Bronchial epithelial cell (primary cell): ENCODE results near the gene DPP6. TPM values are rescaled to one million over a fixed set of nuclear protein-coding genes. Genes with fewer than 3 reads are reported as not detected.

Experiments
- DNase-seq: peaks from one replicate; pipeline ENCODE4 v3.0.0-alpha.2; 2010; ENCODE audit warnings: low read depth
- FAIRE-seq: peaks from 2 replicates; lab custom pipeline; 2011; peaks lifted over from hg19 to GRCh38; lab: Jason Lieb, UNC
- H3K27me3 ChIP-seq: 2 replicates; pipeline ENCODE4 v1.5.1; 2011; ENCODE audit warnings: low read length; ENCODE audit not compliant: control insufficient read depth, insufficient read depth
- H3K36me3 ChIP-seq: 2 replicates; pipeline ENCODE4 v1.5.1; 2011; ENCODE audit warnings: low read length; ENCODE audit not compliant: control insufficient read depth, insufficient read depth
- H3K4me3 ChIP-seq: 2 replicates; pipeline ENCODE4 v1.5.1; 2011; ENCODE audit warnings: mild to moderate bottlenecking, low read depth, low read length, control low read depth
- total RNA-seq: library from RNA; depleted of rRNA; stranded (reverse); fragments of >200 nt; gene quantifications from 2 replicates; pipeline ENCODE4 v1.2.1, GENCODE V29; 2014
- TF ChIP-seq, protein P1 (sequence below): IDR thresholded peaks from 2 replicates; pipeline ENCODE4 v1.5.1; 2011; ENCODE audit warnings: mild to moderate bottlenecking, moderate library complexity, low read length, control low read depth, inconsistent platforms; ENCODE audit not compliant: insufficient read depth, severe bottlenecking

DPP6 gene
- total RNA-seq, 1 donor from 2014 or later, result not detected

DNA sequence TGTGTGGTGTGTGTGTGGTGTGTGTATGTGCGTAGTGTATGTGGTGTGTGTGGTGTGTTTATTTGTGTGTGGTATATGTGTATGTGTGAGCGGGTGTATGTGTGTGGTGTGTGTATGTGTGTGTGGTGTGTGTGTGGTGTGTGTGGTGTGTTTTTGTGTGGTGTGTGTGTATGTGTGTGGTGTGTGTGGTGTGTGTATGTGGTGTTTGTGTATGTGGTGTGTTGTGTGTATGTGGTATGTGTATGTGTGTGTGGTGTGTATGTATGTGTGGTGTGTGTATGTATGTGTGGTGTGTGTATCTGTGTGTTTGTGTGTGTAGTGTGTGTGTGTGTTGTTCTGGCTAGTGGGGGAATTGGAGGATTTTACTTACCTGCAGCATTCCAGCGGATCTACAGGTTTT is 523.3 kb downstream of the DPP6 start:
- DNase-seq (no peak), FAIRE-seq (no peak)
- Histone ChIP-seq H3K36me3 (no peaks in the 10 kb centered on the region), H3K4me3 (no peak overlapping the region), H3K27me3 (no peaks in the 10 kb centered on the region)
- TF ChIP-seq, protein P1, sequence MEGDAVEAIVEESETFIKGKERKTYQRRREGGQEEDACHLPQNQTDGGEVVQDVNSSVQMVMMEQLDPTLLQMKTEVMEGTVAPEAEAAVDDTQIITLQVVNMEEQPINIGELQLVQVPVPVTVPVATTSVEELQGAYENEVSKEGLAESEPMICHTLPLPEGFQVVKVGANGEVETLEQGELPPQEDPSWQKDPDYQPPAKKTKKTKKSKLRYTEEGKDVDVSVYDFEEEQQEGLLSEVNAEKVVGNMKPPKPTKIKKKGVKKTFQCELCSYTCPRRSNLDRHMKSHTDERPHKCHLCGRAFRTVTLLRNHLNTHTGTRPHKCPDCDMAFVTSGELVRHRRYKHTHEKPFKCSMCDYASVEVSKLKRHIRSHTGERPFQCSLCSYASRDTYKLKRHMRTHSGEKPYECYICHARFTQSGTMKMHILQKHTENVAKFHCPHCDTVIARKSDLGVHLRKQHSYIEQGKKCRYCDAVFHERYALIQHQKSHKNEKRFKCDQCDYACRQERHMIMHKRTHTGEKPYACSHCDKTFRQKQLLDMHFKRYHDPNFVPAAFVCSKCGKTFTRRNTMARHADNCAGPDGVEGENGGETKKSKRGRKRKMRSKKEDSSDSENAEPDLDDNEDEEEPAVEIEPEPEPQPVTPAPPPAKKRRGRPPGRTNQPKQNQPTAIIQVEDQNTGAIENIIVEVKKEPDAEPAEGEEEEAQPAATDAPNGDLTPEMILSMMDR, result no peak

GRCh38 chr7:154576604-154577003 is 524.4 kb downstream of the DPP6 start:
- FAIRE-seq, result no peak
- Histone ChIP-seq H3K36me3 (no peaks in the 10 kb centered on the region), H3K27me3 (no peaks in the 10 kb centered on the region), H3K4me3 (no peak overlapping the region)
- DNase-seq, result no peak
- TF ChIP-seq, protein P1, result no peak

DNA sequence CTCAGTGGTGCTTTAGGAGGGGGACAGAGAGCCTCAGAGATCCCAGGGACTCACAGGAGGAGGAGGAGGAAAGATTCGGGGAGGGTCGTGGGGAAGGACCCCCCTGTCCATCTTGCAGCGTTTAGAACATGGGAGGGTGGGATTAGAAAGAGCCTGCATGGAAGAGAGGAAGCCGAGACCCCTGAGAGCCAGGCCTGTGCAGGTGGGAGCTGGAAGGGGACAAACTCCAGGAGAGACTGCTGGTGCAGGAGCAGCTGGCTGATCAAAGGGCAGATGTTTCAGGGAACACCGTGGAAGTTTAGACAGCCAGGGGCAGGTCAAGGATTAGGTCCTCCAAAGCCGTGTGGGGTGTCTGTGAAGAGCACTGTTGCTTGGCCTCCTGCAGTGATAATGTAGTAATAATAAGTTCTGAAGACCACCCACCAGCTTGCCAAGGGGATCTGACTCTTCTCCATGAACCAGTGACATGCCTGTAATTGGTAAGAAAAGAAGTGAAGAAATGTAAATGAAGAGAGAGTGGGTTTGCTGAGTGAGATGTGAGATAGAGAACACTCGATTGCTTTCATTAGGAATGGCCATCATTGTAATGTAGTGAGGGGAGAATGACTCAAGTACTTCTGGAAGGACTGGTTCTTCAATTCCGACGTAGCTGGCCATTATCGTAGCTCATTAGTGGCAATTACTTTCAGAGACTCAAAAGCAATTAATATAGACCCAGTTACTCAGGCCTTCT is 525.1 kb downstream of the DPP6 start:
- no peaks in the 10 kb centered on the region for H3K36me3 ChIP-seq
- H3K27me3 ChIP-seq, result no peaks in the 10 kb centered on the region
- no peak overlapping the region for H3K4me3 ChIP-seq
- TF ChIP-seq, protein P1, result no peak
- FAIRE-seq, result no peak
- no peak for DNase-seq

GRCh38 chr7:154578336-154578735 is 526.1 kb downstream of the DPP6 start:
- TF ChIP-seq, protein P1, result no peak
- no peak for DNase-seq
- H3K27me3 ChIP-seq, result no peaks in the 10 kb centered on the region
- FAIRE-seq, result no peak
- H3K4me3 ChIP-seq, result no peak overlapping the region
- no peaks in the 10 kb centered on the region for H3K36me3 ChIP-seq

DNA sequence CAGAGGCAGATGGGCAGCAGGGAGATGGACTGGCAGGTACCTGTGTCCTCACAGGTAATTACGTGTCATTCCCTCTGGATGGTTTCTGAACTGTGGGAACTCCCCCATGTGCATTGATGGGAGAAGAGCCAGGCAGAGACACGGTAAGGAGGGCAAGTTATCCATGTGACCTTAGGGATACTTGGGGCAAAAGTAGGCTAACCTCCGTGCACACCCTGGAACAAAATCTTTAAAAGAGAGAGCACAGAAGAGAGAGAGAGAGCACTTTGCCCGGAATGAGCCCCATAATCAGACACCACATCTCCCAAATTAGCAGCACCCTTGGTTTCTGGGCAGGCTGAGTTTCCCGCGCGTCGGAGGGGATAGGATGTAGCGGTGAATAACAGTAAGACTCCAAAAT is 527.5 kb downstream of the DPP6 start:
- no peak for DNase-seq
- TF ChIP-seq, protein P1, result no peak
- Histone ChIP-seq H3K36me3 (no peaks in the 10 kb centered on the region), H3K4me3 (no peak overlapping the region), H3K27me3 (no peaks in the 10 kb centered on the region)
- FAIRE-seq, result no peak
